ENCODE results near the gene CBLN3.
A peak's percentile ranks its signal among the peaks of the same experiment; 100 is the strongest.

CBLN3 gene

DNA sequence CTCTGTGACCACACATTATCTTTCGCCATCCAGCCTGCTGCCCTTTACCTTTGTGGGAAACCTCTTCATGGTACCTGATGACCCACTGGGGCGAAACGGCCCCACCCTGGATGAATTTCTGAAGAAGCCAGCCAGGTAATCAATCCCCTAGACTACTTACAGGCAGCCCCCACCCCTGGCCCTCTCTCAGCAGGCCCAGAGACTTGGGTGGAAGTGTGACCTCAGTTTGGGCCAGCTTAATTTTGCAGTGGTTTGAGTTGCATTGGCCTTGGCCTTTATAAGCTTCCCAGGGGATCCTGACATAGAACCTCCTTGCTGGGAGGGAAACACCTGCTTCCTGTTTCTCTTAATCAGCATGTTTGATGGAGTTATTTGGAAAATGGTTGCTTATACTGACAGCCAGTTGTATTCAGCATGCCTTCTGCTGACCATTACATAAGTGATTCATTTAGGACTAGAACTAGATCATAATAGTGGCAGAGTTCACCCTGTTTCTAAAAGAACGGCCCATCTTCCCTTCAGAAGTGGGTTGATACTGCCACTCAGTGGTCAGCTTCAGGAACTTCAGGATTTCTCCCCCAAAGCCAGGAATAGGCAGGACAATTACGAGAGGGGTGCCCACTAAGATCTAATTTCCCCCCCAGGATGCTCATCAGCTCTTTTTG is 7.0 kb upstream of the CBLN3 start:
- TF ChIP-seq EZH2 (IDR thresholded peaks at IDR 0.05; ENCODE audit: borderline replicate concordance, low read depth, low read length, severe bottlenecking), result no peak
- TF ChIP-seq, protein P1, sequence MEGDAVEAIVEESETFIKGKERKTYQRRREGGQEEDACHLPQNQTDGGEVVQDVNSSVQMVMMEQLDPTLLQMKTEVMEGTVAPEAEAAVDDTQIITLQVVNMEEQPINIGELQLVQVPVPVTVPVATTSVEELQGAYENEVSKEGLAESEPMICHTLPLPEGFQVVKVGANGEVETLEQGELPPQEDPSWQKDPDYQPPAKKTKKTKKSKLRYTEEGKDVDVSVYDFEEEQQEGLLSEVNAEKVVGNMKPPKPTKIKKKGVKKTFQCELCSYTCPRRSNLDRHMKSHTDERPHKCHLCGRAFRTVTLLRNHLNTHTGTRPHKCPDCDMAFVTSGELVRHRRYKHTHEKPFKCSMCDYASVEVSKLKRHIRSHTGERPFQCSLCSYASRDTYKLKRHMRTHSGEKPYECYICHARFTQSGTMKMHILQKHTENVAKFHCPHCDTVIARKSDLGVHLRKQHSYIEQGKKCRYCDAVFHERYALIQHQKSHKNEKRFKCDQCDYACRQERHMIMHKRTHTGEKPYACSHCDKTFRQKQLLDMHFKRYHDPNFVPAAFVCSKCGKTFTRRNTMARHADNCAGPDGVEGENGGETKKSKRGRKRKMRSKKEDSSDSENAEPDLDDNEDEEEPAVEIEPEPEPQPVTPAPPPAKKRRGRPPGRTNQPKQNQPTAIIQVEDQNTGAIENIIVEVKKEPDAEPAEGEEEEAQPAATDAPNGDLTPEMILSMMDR (IDR thresholded peaks at IDR 0.05; ENCODE audit: borderline replicate concordance, extremely low read depth, low read length, poor library complexity, severe bottlenecking), result peak; percentile 79
- ATAC-seq (ENCODE audit: insufficient read depth, low read depth) (peak; percentile 46), DNase-seq (peak; percentile 53)
- Histone ChIP-seq H3K9ac (ENCODE audit: low read depth, low read length) (no peak overlapping the region), H3K36me3 (ENCODE audit: insufficient read depth, low read length) (peaks cover 90% of the 10 kb centered on the region), H3K27ac (ENCODE audit: low read length) (peak overlapping the region; percentile 59), H3K9me3 (ENCODE audit: insufficient read depth, low read length, severe bottlenecking) (no peaks in the 10 kb centered on the region), H3K4me1 (ENCODE audit: insufficient read depth, low read length) (peaks cover 48% of the 10 kb centered on the region), H4K20me1 (ENCODE audit: insufficient read depth, low read length) (peaks cover 25% of the 10 kb centered on the region), H3K4me2 (ENCODE audit: insufficient read depth, low read length) (no peak overlapping the region), H3K79me2 (ENCODE audit: insufficient read depth, low read length) (peaks cover 26% of the 10 kb centered on the region), H2AFZ (ENCODE audit: low read depth, low read length) (no peak overlapping the region), H3K27me3 (ENCODE audit: insufficient read depth, low read length, poor library complexity) (no peaks in the 10 kb centered on the region), H3K4me3 (ENCODE audit: low read depth in 1 of 2, low read length in 2 of 2) (no peak overlapping the region)

DNA sequence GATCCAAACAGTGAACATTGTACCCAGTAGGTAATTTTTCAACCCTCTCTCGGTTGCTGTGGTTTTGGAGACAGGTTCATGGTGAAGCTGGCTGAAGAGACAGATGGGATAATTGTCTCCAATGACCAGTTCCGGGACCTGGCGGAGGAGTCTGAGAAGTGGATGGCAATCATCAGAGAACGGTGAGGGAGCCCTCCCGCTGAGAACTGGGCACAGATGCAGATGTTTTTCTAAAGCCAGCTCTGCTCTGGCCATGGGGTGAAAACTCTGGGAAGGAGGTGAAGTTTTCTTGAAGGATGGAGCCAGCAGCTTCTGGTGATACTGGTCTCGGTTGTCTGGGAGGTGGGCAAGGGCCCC is 6.5 kb upstream of the CBLN3 start:
- no peak for DNase-seq
- no peak for ATAC-seq (ENCODE audit: insufficient read depth, low read depth)
- no peak overlapping the region for H2AFZ ChIP-seq (ENCODE audit: low read depth, low read length)
- H3K9ac ChIP-seq (ENCODE audit: low read depth, low read length), result no peak overlapping the region
- no peak overlapping the region for H3K27ac ChIP-seq (ENCODE audit: low read length)
- no peaks in the 10 kb centered on the region for H3K9me3 ChIP-seq (ENCODE audit: insufficient read depth, low read length, severe bottlenecking)
- no peak overlapping the region for H3K4me3 ChIP-seq (ENCODE audit: low read depth in 1 of 2, low read length in 2 of 2)
- no peak overlapping the region for H3K4me2 ChIP-seq (ENCODE audit: insufficient read depth, low read length)
- H3K4me1 ChIP-seq (ENCODE audit: insufficient read depth, low read length), result peaks cover 48% of the 10 kb centered on the region
- TF ChIP-seq EZH2 (IDR thresholded peaks at IDR 0.05; ENCODE audit: borderline replicate concordance, low read depth, low read length, severe bottlenecking), result no peak
- TF ChIP-seq, protein P1 (IDR thresholded peaks at IDR 0.05; ENCODE audit: borderline replicate concordance, extremely low read depth, low read length, poor library complexity, severe bottlenecking), result no peak
- H3K27me3 ChIP-seq (ENCODE audit: insufficient read depth, low read length, poor library complexity), result no peaks in the 10 kb centered on the region
- peaks cover 91% of the 10 kb centered on the region for H3K36me3 ChIP-seq (ENCODE audit: insufficient read depth, low read length)
- H4K20me1 ChIP-seq (ENCODE audit: insufficient read depth, low read length), result peaks cover 30% of the 10 kb centered on the region
- peaks cover 26% of the 10 kb centered on the region for H3K79me2 ChIP-seq (ENCODE audit: insufficient read depth, low read length)

DNA sequence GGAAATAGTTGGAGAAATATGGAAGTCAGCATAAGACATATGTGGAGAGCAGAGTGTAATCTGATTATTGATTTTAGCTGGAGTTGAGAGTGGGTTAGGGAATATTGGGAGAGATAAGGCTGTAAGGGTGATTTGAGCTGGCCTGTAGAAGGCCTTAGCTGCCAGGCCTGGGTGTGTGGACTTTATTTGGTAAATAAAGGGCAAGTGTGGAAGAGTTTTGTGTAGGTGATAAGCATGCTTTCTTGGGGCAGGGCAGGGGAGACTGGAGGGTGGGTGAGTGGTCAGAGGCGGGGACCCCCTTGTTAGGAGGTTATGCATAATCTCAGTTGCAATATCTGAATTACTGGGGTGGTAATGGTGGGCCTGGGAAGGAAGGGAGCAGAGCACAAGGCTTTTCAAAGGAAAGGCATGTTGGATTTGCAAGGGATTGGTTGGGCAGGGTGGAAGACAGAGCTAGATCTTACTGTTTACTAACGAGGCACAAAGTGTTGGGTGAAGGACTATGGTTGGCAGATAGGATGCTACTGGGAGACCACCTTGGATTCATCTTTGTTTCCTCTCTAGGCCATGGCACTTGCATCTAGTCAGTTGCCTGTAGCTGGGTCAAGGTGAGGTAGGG is 5.8 kb upstream of the CBLN3 start:
- Histone ChIP-seq H4K20me1 (ENCODE audit: insufficient read depth, low read length) (peaks cover 32% of the 10 kb centered on the region), H3K4me2 (ENCODE audit: insufficient read depth, low read length) (no peak overlapping the region)

More for the DNA sequence above, 5.8 kb upstream of the CBLN3 start:
- TF ChIP-seq, protein P1 (IDR thresholded peaks at IDR 0.05; ENCODE audit: borderline replicate concordance, extremely low read depth, low read length, poor library complexity, severe bottlenecking), result no peak
- TF ChIP-seq EZH2 (IDR thresholded peaks at IDR 0.05; ENCODE audit: borderline replicate concordance, low read depth, low read length, severe bottlenecking), result no peak
- Histone ChIP-seq H2AFZ (ENCODE audit: low read depth, low read length) (no peak overlapping the region), H3K79me2 (ENCODE audit: insufficient read depth, low read length) (peaks cover 26% of the 10 kb centered on the region), H3K27me3 (ENCODE audit: insufficient read depth, low read length, poor library complexity) (no peaks in the 10 kb centered on the region), H3K27ac (ENCODE audit: low read length) (no peak overlapping the region), H3K36me3 (ENCODE audit: insufficient read depth, low read length) (peaks cover 89% of the 10 kb centered on the region), H3K9me3 (ENCODE audit: insufficient read depth, low read length, severe bottlenecking) (no peaks in the 10 kb centered on the region), H3K4me1 (ENCODE audit: insufficient read depth, low read length) (peaks cover 48% of the 10 kb centered on the region), H3K9ac (ENCODE audit: low read depth, low read length) (no peak overlapping the region), H3K4me3 (ENCODE audit: low read depth in 1 of 2, low read length in 2 of 2) (no peak overlapping the region)
- DNase-seq (no peak), ATAC-seq (ENCODE audit: insufficient read depth, low read depth) (no peak)

All from DND-41 (cell line).